ENCODE results near the gene HDHD3.

GRCh38 chr9:113345190-113345589 is 31.6 kb downstream of the HDHD3 start:
- TF ChIP-seq CTCF (IDR thresholded peaks at IDR 0.05) = no peak
- TF ChIP-seq POLR2A (IDR thresholded peaks at IDR 0.05) = no peak

All from thyroid gland (tissue), 4 donors.